HL-60 (cell line): ENCODE results near the gene PCNP.

ENCODE experiments used
- DNase-seq, 2 experiments: peaks; one replicate each; pipeline ENCODE4 v3.0.0-alpha.2; 2010 to 2020; ENCODE audit warnings: low read depth in 1 of 2, low spot score in 1 of 2
- H3K27ac ChIP-seq: fragments of 250-450 bp; sonication (Bioruptor Pico); replicated peaks from 2 replicates; pipeline ENCODE4 v1.5.1; 2020; ENCODE audit warnings: mild to moderate bottlenecking, moderate library complexity
- H3K27me3 ChIP-seq: fragments of 250-450 bp; sonication (Bioruptor Pico); 2 replicates; pipeline ENCODE4 v1.5.1; 2021; ENCODE audit warnings: mild to moderate bottlenecking, moderate library complexity; ENCODE audit not compliant: insufficient read depth, poor library complexity, severe bottlenecking
- H3K4me3 ChIP-seq: replicated peaks from 2 replicates; pipeline ENCODE4 v1.5.1; 2011; ENCODE audit warnings: mild to moderate bottlenecking, control low read depth, low read length; ENCODE audit not compliant: insufficient read depth
- CTCF ChIP-seq: IDR thresholded peaks from one replicate; pipeline ENCODE4 v1.5.1; 2011; ENCODE audit warnings: low read length, control low read depth, inconsistent platforms; ENCODE audit not compliant: insufficient read depth
- GABPA ChIP-seq: IDR thresholded peaks from 2 replicates; pipeline ENCODE4 v1.6.1; 2012; ENCODE audit warnings: low read depth
- POLR2AphosphoS5 ChIP-seq: IDR thresholded peaks from 2 replicates; pipeline ENCODE4 v1.6.1; 2012; ENCODE audit warnings: low read depth
- REST ChIP-seq: IDR thresholded peaks from 2 replicates; pipeline ENCODE4 v1.6.1; 2012; ENCODE audit warnings: low read depth; ENCODE audit not compliant: insufficient replicate concordance
- SPI1 ChIP-seq: IDR thresholded peaks from 2 replicates; pipeline ENCODE4 v1.6.1; 2012; ENCODE audit warnings: low read depth, mild to moderate bottlenecking, borderline replicate concordance

The PCNP gene

GRCh38 chr3:101619734-101620133 is 45.8 kb downstream of the PCNP start:
- TF ChIP-seq GABPA (no peak), REST (no peak), SPI1 (no peak), POLR2AphosphoS5 (no peak), CTCF (no peak)
- no peak overlapping the region for H3K4me3 ChIP-seq
- no peak overlapping the region for H3K27ac ChIP-seq
- no peaks in the 10 kb centered on the region for H3K27me3 ChIP-seq
- DNase-seq = no peak

GRCh38 chr3:101623656-101624055 is 49.7 kb downstream of the PCNP start:
- Histone ChIP-seq H3K27me3 (no peaks in the 10 kb centered on the region), H3K27ac (no peak overlapping the region), H3K4me3 (no peak overlapping the region)
- TF ChIP-seq CTCF (no peak), GABPA (no peak), REST (no peak), SPI1 (no peak), POLR2AphosphoS5 (no peak)
- no peak for DNase-seq

GRCh38 chr3:101624857-101625256 is 50.9 kb downstream of the PCNP start:
- H3K4me3 ChIP-seq = no peak overlapping the region
- DNase-seq = no peak
- TF ChIP-seq CTCF = no peak
- TF ChIP-seq SPI1 = no peak
- TF ChIP-seq REST = no peak
- no peak for TF ChIP-seq POLR2AphosphoS5
- no peak for TF ChIP-seq GABPA
- no peaks in the 10 kb centered on the region for H3K27me3 ChIP-seq
- no peak overlapping the region for H3K27ac ChIP-seq
